ENCODE data around the gene TNFAIP8L2.

Gene TNFAIP8L2

DNA sequence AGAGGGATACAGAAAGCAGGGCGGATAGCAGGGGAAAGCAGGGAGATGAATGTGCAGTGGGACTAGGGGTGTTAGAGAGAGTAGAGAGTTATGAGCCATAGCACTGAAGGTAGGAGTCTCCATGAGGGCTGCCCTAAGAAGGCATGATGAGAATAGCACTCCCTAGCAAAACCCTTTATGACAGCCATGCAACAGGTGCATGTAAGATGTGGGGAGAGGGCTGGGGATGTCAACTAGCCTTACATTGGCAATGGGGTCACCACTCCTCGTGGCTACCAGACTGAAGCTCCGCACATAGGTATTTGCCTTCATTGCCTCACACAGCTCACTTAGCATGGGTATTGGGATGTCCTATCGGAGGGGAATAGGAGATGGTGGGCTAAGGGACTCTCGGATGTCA is 14.7 kb downstream of the TNFAIP8L2 start:
- H3K27ac Mint-ChIP-seq: no peak overlapping the region
- peaks cover 10% of the 10 kb centered on the region for H3K4me1 Mint-ChIP-seq
- H3K4me3 Mint-ChIP-seq: no peak overlapping the region
- H3K36me3 Mint-ChIP-seq (ENCODE audit: low read depth): peaks cover 42% of the 10 kb centered on the region
- H3K27me3 Mint-ChIP-seq (ENCODE audit: low read depth): no peaks in the 10 kb centered on the region
- no peaks in the 10 kb centered on the region for H3K9me3 Mint-ChIP-seq
- TF ChIP-seq, protein P1, sequence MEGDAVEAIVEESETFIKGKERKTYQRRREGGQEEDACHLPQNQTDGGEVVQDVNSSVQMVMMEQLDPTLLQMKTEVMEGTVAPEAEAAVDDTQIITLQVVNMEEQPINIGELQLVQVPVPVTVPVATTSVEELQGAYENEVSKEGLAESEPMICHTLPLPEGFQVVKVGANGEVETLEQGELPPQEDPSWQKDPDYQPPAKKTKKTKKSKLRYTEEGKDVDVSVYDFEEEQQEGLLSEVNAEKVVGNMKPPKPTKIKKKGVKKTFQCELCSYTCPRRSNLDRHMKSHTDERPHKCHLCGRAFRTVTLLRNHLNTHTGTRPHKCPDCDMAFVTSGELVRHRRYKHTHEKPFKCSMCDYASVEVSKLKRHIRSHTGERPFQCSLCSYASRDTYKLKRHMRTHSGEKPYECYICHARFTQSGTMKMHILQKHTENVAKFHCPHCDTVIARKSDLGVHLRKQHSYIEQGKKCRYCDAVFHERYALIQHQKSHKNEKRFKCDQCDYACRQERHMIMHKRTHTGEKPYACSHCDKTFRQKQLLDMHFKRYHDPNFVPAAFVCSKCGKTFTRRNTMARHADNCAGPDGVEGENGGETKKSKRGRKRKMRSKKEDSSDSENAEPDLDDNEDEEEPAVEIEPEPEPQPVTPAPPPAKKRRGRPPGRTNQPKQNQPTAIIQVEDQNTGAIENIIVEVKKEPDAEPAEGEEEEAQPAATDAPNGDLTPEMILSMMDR (IDR thresholded peaks at IDR 0.05; ENCODE audit: unreplicated experiment in 3 of 3): no peak

DNA sequence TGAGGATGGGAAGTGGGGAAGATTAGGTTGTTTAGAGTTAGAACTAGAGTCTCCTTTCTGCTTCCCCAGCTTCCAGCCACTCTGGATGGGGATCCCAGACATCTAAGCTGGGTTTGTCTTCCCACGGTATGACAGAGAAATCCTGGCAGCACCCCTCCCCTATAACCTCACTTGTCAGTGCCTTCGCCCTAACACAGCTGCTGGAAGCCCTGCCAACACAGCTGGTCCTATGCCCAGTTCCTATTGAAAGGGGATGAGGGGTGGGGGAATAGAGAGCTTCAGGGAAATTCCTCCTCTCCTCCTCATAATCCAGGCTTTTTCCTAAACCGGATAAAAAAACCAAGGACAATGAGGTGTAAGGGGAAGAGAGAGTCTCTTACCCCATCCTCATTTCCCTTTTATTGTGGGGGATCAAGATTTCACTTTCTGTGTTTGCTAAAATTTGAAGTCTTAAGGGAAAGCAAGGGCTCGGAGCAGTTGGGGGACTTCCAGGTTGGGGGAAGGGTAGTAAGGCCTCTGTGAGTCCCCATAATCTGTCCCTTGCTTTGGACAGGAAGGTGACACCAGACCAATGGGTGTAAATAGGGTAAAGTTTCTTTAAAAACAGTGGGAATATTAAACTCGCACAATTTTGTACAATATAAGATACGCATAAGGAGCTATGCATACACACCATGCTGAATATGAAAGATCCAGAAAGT is 18.7 kb downstream of the TNFAIP8L2 start:
- H3K27ac Mint-ChIP-seq: no peak overlapping the region
- H3K27me3 Mint-ChIP-seq (ENCODE audit: low read depth): no peaks in the 10 kb centered on the region
- H3K4me1 Mint-ChIP-seq: peaks cover 10% of the 10 kb centered on the region
- H3K9me3 Mint-ChIP-seq: no peaks in the 10 kb centered on the region
- peaks cover 65% of the 10 kb centered on the region for H3K36me3 Mint-ChIP-seq (ENCODE audit: low read depth)
- no peak overlapping the region for H3K4me3 Mint-ChIP-seq
- TF ChIP-seq, protein P1 (IDR thresholded peaks at IDR 0.05; ENCODE audit: unreplicated experiment in 3 of 3): no peak

DNA sequence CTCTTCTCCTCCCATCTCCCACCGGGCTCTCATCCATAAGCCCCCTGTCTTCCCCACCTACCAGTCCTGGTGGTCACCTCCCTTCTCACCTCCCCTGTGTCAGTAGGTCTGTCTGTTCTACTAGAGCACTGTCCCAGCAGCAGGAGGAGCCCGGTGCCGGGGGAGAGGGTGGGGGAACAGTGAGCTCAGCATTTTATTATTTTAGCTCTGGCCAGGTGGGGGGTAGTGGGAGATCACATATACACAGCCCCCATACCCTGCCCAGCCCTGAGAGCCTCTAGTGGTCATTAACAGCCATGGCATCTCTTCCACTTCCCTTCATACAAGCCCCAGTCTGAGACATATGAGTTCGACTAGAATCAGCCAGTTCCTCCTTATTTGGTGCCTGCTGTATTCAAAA is 19.4 kb downstream of the TNFAIP8L2 start, which contains the start of gene TMOD4:
Gene TMOD4, minus strand, starts transcription at position 119 of the 400 bp plus-strand sequence. CDS start 1,106 bp downstream, outside the sequence.
- TF ChIP-seq, protein P1 (IDR thresholded peaks at IDR 0.05; ENCODE audit: unreplicated experiment in 3 of 3): peak; percentile 32 to 48 (median 40)
- H3K4me3 Mint-ChIP-seq: no peak within 1 kb of the TSS
- peaks cover 68% of the 10 kb centered on the region for H3K36me3 Mint-ChIP-seq (ENCODE audit: low read depth)
- peaks cover 10% of the 10 kb centered on the region for H3K4me1 Mint-ChIP-seq
- H3K9me3 Mint-ChIP-seq: no peaks in the 10 kb centered on the region
- no peaks in the 10 kb centered on the region for H3K27me3 Mint-ChIP-seq (ENCODE audit: low read depth)
- H3K27ac Mint-ChIP-seq: peak within 1 kb of the TSS in 1 of 3 experiments; percentile 33

DNA sequence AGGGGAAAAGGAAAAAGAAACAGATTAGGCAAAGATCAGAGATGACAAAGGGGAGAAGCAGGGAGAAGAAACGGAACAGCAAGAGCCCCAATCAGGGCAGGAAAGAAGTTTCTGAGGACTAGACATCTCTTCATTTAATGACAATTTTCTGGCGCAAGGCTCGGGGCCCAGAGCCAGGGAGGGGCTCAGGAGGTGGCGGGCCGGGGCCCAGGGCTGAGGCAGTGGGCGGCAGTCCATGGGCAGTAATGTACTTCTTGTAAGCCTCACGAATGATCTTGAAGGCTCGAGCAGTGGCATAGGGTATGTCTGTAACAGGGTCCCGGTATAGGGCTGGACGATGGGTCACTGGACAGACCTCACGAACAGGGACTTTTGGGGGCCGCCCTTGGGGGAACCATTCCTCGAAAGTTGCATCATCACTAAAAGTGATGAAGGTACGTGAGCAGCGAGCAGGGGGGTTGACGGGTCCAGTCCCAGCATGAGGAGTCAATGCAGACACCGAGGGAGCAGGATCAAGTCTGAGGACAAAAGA is 20.1 kb downstream of the TNFAIP8L2 start:
- Mint-ChIP-seq H3K4me3 (no peak overlapping the region), H3K27me3 (ENCODE audit: low read depth) (no peaks in the 10 kb centered on the region)

DNA sequence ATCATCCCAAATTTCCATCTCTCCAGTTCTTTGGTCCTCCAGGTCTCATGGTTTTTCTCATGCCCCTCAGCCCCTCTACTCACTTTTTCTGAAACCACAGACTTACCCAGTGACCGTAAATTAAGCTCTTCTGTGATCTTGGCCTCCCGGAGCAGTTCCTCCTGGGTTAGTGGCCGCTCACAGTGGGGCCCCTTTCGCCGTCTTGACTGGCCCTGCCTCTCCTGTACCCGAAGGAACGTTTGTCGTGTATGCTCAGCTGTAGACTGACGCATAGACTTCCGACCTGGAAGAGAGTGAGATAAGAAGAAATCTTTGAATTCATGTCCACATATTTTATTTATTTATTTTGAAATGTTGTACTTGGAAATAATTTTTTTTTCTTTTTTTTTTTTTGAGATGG is 27.8 kb downstream of the TNFAIP8L2 start:
- no peak overlapping the region for H3K4me3 Mint-ChIP-seq
- H3K9me3 Mint-ChIP-seq: no peaks in the 10 kb centered on the region
- TF ChIP-seq, protein P1 (IDR thresholded peaks at IDR 0.05; ENCODE audit: unreplicated experiment in 3 of 3): no peak
- peaks cover 17% of the 10 kb centered on the region for H3K4me1 Mint-ChIP-seq
- no peaks in the 10 kb centered on the region for H3K27me3 Mint-ChIP-seq (ENCODE audit: low read depth)
- no peak overlapping the region for H3K27ac Mint-ChIP-seq
- peaks cover 67% of the 10 kb centered on the region for H3K36me3 Mint-ChIP-seq (ENCODE audit: low read depth)

More for the DNA sequence above, 20.1 kb downstream of the TNFAIP8L2 start:
- no peak overlapping the region for H3K27ac Mint-ChIP-seq
- H3K4me1 Mint-ChIP-seq: peaks cover 10% of the 10 kb centered on the region
- H3K9me3 Mint-ChIP-seq: no peaks in the 10 kb centered on the region
- TF ChIP-seq, protein P1 (IDR thresholded peaks at IDR 0.05; ENCODE audit: unreplicated experiment in 3 of 3): no peak
- peaks cover 72% of the 10 kb centered on the region for H3K36me3 Mint-ChIP-seq (ENCODE audit: low read depth)
